HG02642 (cell line): Measurements from ENCODE around the gene KIRREL1.

ENCODE experiments used
- ATAC-seq: cut with Tn5 transposase; IDR thresholded peaks from one replicate; pipeline ENCODE4 v1.9.1; 2021; ENCODE audit warnings: mild to moderate bottlenecking; ENCODE audit not compliant: unreplicated experiment, poor library complexity

The KIRREL1 gene

DNA sequence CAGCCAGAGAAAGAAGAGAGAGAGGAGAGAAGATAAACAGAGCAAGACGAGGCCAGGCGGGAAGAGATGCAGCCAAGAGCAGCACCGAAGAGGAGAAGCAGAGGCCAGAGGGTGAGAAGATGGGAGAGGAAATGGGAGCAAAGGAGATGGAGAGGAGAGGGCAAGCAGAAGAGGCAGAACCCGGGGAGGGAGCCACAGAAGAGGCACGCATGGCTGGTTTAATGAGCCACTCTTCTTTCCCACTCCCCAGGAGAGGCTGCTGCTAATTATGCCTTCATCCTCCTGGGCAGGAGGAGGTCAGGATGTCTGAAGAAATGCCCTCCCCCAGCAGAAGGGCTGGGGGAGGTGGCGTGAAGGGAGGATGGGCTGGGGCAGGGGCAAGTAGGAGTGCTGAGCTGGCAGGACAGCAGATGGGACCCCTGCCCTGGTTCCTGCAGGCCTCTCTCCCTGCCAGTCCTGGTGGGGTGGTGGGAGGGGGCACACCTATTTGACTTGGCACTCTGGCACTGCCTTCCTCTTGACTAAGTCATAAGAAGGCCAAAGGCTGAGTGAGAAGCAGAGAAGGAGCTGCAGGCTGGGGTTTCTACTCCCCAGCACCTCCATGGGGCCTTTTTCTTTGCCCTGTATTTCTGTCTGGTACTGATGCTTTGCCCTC, 32.3 kb downstream of the KIRREL1 start:
- no peak for ATAC-seq

DNA sequence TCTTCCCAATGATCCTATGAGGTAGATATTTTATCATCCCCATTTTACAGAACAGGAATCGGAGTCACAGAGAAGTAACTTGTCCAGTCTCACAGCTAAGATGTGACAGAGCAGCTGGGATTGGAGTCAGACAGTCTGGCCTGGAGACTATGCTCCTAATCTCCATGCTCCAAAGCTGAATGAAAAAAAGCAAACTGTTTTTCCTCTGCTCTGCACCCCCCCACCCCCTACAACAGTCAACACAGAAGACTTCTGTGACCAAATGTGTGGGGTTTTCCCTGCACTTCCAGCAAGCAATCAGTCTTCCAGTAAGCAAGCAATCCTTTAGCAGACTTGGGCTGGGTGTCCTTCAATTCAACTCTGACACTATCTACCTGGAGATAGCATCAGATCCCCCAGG, 33.2 kb downstream of the KIRREL1 start:
- no peak for ATAC-seq

DNA sequence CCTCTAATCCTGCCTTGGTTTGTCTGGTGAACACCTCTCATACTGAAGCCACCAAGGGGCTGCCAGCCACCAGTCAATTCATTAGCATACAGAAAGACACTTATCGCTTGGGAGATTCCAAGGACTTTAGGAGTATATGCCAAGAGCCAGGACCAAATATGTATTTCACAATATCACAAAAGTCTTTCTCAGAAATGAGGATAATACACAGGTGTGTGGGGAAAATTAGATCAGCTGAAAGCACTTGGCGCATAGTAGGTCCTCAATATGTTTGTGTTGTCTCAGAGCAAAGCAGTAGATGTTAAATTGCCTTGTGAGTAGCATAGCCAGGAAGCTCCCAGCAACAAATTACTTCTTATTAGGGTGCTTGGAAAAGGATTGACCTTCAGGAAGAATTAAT, 34.1 kb downstream of the KIRREL1 start:
- no peak for ATAC-seq

DNA sequence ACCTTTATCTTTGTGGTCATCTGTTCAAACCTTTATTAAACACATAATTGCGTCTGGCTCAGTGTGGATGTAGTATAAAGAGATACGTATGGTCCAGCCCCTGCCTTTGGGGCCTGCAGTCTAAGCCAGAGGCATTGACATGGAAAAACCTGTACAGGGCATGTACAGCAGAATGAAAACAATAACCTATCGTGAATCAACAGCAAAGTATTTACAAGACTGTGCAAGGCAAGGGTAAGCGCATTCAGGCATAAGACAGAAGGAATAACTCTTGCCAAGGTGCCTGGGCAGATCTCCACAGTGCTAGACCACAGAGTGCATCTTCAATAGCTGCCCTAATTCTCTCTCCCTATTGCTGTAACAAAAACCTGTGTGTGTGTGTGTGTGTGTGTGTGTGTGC, 35.5 kb downstream of the KIRREL1 start:
- no peak for ATAC-seq

- no peak for ATAC-seq
Observed at GRCh38 chr1:158035014-158035413, 41.6 kb downstream of the KIRREL1 start.

- no peak for ATAC-seq
Observed at GRCh38 chr1:158035976-158036583, 42.6 kb downstream of the KIRREL1 start.

GRCh38 chr1:158037008-158037865, 43.8 kb downstream of the KIRREL1 start:
- no peak for ATAC-seq

DNA sequence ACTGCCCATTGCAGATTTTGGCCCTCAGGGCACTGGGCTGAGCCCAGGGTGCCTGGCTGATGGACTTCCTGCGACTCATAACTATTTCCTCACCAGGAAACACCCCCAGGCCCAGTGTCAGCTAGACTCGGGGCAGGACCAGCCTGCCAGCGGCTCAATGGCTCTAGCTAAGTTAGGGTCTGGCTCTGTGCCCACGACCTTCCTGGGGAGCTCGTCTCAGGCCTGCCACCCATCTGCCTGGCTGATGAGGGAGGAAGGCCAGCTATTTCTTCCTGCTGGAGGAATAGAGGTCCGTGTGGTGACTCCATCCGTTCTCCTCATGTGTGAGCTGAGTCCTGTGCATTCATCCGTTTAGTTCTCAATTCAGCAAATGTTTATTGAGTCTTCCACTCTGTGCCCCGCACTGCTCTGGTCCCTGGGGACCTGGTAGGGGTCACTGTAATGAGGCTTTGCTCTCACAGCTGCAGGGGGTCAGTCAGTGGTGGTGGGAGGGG, 44.5 kb downstream of the KIRREL1 start:
- no peak for ATAC-seq

GRCh38 chr1:158038793-158039192, 45.3 kb downstream of the KIRREL1 start:
- ATAC-seq = no peak

DNA sequence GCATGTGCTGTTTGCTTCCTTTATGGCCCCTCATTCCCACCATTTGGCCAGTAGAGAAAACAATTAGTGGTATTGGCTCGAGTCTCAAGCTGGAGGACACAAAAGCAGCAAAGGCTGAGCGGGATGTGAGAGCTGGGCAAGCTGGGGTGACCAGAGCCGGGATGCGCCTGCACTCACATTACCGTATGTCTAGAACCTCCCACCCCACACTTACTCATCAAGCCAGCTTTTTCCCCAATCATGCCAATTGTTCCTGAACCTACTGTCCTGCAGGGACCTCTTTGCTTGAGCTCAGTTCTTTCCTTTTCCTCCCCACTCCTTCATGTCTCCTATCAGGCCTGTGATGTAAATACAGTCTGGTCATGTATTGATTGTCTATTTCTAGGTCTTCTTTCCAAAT, 45.9 kb downstream of the KIRREL1 start:
- ATAC-seq = no peak

GRCh38 chr1:158040323-158040722, 46.9 kb downstream of the KIRREL1 start:
- no peak for ATAC-seq

- no peak for ATAC-seq
Observed at GRCh38 chr1:158043232-158043631, 49.8 kb downstream of the KIRREL1 start.

DNA sequence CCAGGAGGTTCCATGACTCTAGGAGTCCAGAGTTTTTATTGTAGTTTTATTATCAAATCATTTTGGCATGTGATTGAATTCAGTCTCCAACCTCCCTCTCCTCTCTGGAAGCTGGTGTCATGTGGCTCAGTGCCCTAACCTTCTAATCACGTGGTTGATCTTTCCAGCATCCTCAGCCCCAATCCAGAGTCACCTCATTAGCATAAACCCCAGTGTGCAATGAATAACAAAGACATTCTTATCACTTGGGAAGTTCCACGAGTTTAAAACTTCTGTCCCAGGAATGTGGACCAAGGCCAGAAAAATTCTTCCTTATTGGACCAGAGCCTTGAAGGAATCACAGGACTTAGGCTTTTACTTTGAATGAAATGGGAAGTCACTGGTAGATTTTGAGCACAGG, 52.2 kb downstream of the KIRREL1 start:
- ATAC-seq = no peak

DNA sequence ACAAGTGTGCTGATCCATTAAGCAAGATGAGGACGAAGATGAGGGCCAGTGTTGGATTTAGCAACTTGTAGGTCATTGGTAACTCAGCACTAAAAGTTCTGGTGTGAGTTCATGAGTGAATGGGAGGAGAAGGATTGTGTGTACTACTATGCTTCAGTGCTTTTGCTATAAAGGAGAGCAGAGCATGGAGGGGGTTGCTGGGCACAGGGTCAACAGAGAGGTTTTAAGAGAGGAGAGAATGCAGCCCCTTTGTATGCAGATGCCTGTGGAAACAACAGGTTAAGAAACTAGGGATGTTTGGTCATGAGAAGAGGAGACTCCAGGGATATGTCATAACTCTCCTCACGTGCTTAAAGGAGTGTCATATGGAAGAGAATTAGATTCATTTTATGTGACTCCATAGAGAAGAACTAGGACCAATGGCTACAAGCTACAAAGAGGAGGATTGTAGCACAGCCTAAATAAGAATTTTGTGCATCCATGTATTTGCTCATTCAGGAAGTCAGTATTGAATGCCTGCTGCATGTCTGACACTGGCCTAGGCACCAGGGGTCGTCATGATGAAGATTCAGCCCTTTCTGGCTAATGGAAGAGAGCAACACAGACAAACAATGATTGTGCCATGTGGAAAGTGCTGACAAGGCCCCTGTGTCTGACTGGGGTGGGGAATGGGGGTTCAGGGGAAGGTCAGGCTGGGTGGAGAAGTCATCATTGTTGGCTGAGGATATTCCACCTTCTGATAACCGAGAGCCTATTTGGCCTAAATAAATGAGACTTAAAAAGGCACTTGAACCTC, 53.5 kb downstream of the KIRREL1 start:
- no peak for ATAC-seq

DNA sequence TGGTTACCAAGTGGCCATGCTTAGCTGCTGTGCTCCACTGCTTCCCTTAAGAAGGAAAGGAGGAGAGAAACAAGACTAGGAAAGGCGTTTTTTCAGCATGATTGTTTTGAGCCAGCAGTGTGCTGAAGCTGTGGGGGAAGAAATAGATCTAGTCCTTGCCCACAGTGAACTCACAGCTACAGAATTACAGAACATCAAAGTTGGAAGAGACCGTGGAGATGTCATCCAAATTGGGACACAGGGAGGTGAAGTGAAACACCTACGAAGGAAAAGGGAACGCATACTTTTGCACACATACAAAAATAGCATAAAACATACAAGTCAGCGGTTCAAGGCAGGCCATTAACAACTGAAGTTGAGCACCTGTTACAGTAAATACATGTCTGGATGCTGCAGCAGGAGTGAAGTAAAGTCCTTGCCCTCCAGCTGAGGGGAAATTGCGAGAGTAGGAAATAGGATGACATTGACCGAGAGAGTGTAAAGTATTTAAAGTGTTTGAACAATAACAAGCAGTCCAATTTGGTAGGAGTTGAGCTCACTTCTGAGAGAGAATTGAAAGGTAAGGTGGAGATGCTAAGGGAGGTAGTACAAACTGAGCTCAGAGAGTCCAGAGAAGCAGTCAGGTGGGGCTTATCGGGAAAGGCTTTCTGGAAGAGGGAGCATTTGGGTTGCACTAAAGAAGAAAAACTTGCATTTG, 55.1 kb downstream of the KIRREL1 start:
- no peak for ATAC-seq

DNA sequence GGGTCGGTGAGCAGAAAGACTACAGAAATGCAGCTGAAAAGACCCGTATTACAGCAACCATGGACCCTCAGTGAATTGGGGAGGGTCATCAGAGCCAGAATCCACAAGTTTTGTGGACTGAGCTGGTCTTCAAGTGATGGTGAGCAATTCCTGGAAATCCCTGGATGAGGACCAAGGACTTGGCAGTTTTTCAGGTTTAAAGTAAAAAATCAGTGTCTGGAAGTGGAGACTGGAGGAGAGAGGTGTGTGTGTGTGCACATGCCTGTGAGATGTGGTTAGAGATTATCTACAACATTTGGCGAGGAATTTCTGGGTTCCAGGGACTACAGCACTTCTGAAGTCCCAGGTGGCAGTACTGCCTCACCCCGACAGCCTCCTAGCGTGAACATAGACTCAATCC, 56.4 kb downstream of the KIRREL1 start:
- no peak for ATAC-seq

- ATAC-seq = no peak
Observed at GRCh38 chr1:158053276-158053675, 59.8 kb downstream of the KIRREL1 start.

GRCh38 chr1:158054721-158055120, 61.3 kb downstream of the KIRREL1 start:
- no peak for ATAC-seq

DNA sequence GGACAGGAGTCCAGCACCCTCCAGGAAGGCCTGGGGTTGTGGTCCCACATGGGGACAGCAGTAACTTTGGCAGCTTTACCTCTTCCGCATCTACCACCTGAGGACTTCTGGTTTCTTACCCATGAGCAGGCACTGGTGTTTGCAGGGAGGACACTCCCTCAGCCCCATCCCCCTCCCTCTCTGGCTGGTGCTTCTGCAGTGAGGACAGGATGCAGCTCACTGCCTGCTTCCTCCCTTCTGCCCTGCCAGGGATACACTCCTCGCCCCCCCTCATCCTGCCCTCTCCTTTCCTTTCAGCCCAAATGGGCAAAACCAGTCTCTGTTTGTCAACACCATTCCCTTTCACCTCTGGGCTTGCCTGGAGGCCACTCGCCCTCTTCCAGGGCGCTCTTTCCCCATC, 62.4 kb downstream of the KIRREL1 start:
- ATAC-seq = no peak

DNA sequence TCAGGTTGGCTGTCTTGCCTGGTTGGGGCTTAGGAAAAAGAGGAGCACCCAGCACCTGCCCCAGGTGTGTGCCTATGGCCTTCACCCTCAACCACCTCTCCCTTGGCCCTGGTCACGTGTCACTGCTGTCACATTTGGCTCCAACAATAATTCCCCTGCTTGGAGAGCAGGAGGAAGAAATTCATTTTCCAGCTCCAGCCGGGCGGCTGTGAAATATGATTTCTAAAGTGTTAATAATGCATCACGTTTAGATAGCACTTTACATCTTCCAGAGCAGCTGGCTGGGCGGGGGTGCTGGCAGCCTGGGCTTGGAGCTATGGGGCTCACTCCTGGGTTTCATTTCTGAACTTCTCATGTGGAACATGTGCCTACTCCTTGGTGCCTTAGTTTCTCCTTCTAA, 63.1 kb downstream of the KIRREL1 start:
- no peak for ATAC-seq
